Natural killer cell (primary cell): Measurements from ENCODE around the gene TYRO3. TPM values are rescaled to one million over a fixed set of nuclear protein-coding genes. Genes with fewer than 3 reads are reported as not detected.
A peak's percentile ranks its signal among the peaks of the same experiment; 100 is the strongest.
"Not testable (repeated sequence)": the region's sequence is repeated elsewhere in the genome, so short reads cannot be mapped to it uniquely, and the experiment has no call there.

Experiments
- ATAC-seq, 3 donors: fragments of 150-1000 bp in 2 of 3; fragments of 200-7000 bp in 1 of 3; cut with Tn5 transposase; 1 replicate in 1 of 3; 2 replicates in 2 of 3; pipeline ENCODE4 v1.10.0; 2021; ENCODE audit warnings: mild to moderate bottlenecking in 2 of 3, moderate library complexity in 2 of 3
- DNase-seq, 2 donors: peaks; one replicate each; pipeline versions ENCODE4 v3.0.0 to v3.0.0-alpha.2; 2013 to 2021; ENCODE audit warnings: mixed read lengths in 1 of 2
- H3K27ac ChIP-seq: one replicate; pipeline ENCODE4 v1.5.1; 2013; ENCODE audit warnings: mild to moderate bottlenecking, low read length
- H3K27me3 ChIP-seq: one replicate; pipeline ENCODE4 v1.6.1; 2013; ENCODE audit warnings: low read length; ENCODE audit not compliant: control insufficient read depth, insufficient read depth
- H3K36me3 ChIP-seq: one replicate; pipeline ENCODE4 v1.6.1; 2013; ENCODE audit warnings: low read length; ENCODE audit not compliant: control insufficient read depth, insufficient read depth
- H3K4me1 ChIP-seq: one replicate; pipeline ENCODE4 v1.6.1; 2013; ENCODE audit warnings: low read length; ENCODE audit not compliant: control insufficient read depth, insufficient read depth
- H3K4me3 ChIP-seq: one replicate; pipeline ENCODE4 v1.5.1; 2013; ENCODE audit warnings: low read length
- H3K9me3 ChIP-seq: one replicate; pipeline ENCODE4 v1.6.1; 2013; ENCODE audit warnings: low read length; ENCODE audit not compliant: control insufficient read depth, insufficient read depth
- H3K27ac Mint-ChIP-seq, 2 donors: one replicate each; pipeline ENCODE4 v1.8.0; 2022; ENCODE audit warnings: mild to moderate bottlenecking in 2 of 2, mixed read lengths in 2 of 2, moderate library complexity in 1 of 2
- H3K27me3 Mint-ChIP-seq, 2 donors: one replicate each; pipeline ENCODE4 v1.8.0; 2022; ENCODE audit warnings: low read depth in 2 of 2, mixed read lengths in 2 of 2
- H3K36me3 Mint-ChIP-seq: one replicate; pipeline ENCODE4 v1.8.0; 2022; ENCODE audit warnings: mixed read lengths
- H3K4me1 Mint-ChIP-seq, 2 donors: one replicate each; pipeline ENCODE4 v1.8.0; 2022; ENCODE audit warnings: mixed read lengths in 2 of 2
- H3K4me3 Mint-ChIP-seq: one replicate; pipeline ENCODE4 v1.8.0; 2022; ENCODE audit warnings: mild to moderate bottlenecking, moderate library complexity, mixed read lengths
- H3K9me3 Mint-ChIP-seq, 2 donors: one replicate each; pipeline ENCODE4 v1.8.0; 2022; ENCODE audit warnings: mixed read lengths in 2 of 2
- CTCF ChIP-seq: fragments of 200-600 bp; IDR thresholded peaks from one replicate; pipeline ENCODE4 v1.8.0; 2022; ENCODE audit warnings: antibody characterized with exemption
- WGBS: methylation state at CpG from one replicate; pipeline ENCODE4 v1.1.7; 2013; ENCODE audit warnings: missing lambda C conversion rate; ENCODE audit not compliant: insufficient coverage; 5-methylcytosine and 5-hydroxymethylcytosine counted together
- intact Hi-C: fragments of 100-400 bp; cut with micrococcal nuclease; formaldehyde crosslinking; loops from one replicate; pipeline ENCODE4 v1.14.2; 2022
- total RNA-seq, 4 donors: library from RNA; stranded (reverse); fragments of 120-200 nt in 1 of 4; gene quantifications; one replicate each; pipeline versions ENCODE4 v1.2.3 to v1.2.4, GENCODE V29; 2013 to 2022

The TYRO3 gene
- total RNA-seq, 3 donors from 2014 or later (not counting 1 experiment from before 2014, with no cell fraction given), result 0.25 to 0.80 (median 0.36) TPM

DNA sequence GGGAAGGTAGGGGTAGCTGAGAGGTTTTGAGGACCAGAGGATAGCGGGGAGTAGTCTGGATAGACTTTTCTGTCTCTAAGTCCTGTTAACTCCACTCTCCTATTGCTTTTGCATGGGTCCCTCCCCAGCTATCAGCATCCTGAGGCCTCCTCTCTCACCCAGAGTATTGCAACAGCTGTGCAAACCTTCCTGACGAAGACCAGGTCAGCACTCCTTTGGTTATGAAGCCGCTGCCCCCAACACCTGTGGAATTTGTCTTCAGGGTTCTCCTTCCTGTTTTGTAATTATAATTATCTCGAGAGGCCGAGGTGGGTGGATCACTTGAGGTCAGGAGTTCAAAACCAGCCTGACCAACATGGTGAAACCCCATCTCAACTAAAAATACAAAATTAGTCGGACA is 24.8 kb downstream of the TYRO3 start:
- Mint-ChIP-seq H3K4me1 (peaks cover 10% of the 10 kb centered on the region in 2 donors), H3K9me3 (no peaks in the 10 kb centered on the region), H3K27ac (no peak overlapping the region), H3K4me3 (no peak overlapping the region), H3K36me3 (no peaks in the 10 kb centered on the region), H3K27me3 (peaks cover 27 to 29% of the 10 kb centered on the region in 2 donors)
- Histone ChIP-seq H3K4me3 (no peak overlapping the region), H3K4me1 (peaks cover 9% of the 10 kb centered on the region), H3K27ac (no peak overlapping the region), H3K27me3 (peaks cover 16% of the 10 kb centered on the region), H3K9me3 (no peaks in the 10 kb centered on the region), H3K36me3 (no peaks in the 10 kb centered on the region)
- no peak for DNase-seq
- no peak for ATAC-seq
- no peak for TF ChIP-seq CTCF
- intact Hi-C loops, result loop anchor here (10.0 kb wide), 1 partner anchor 119 kb away; no protein-coding TSS in a partner anchor
- WGBS, result 77% methylated on average over 6 of the region's 6 CpGs

DNA sequence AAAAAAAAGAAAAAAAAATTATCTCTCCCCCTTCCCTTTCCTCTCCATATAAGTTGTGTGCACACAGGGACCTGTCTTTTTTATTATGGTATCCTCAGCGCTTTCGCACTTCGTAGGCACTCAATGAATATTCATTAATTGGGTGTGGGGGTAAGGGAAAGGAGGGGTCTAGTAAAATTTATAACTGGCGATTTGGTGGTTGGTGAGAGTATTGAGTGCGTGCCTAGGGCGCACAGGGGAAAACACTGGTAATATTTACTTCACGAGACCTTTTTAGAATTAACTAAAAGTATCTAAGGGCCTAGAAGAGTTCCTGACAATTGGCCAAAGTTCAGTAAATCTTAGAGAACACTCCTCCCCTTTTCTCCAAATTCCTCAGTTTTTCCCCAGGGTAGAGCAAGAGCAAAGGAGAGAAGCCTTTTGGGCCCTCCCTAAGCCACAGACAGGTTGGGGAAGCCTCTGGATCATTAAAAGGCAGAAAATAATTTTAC is 25.7 kb downstream of the TYRO3 start:
- H3K27me3 ChIP-seq, result peaks cover 16% of the 10 kb centered on the region
- DNase-seq, result no peak
- WGBS, result 97% methylated on average over 6 of the region's 7 CpGs
- H3K4me3 Mint-ChIP-seq, result peak overlapping the region; percentile 76
- no peaks in the 10 kb centered on the region for H3K9me3 Mint-ChIP-seq
- intact Hi-C loops, result loop anchor here (10.0 kb wide), 1 partner anchor 120 kb away; no protein-coding TSS in a partner anchor
- no peak for ATAC-seq
- peaks cover 27 to 29% of the 10 kb centered on the region in 2 donors for H3K27me3 Mint-ChIP-seq
- H3K4me3 ChIP-seq, result no peak overlapping the region
- no peaks in the 10 kb centered on the region for H3K36me3 ChIP-seq
- TF ChIP-seq CTCF, result no peak
- peaks cover 9% of the 10 kb centered on the region for H3K4me1 ChIP-seq
- no peaks in the 10 kb centered on the region for H3K36me3 Mint-ChIP-seq
- peaks cover 10% of the 10 kb centered on the region in 2 donors for H3K4me1 Mint-ChIP-seq
- no peak overlapping the region for H3K27ac ChIP-seq
- no peaks in the 10 kb centered on the region for H3K9me3 ChIP-seq
- H3K27ac Mint-ChIP-seq, result no peak overlapping the region

DNA sequence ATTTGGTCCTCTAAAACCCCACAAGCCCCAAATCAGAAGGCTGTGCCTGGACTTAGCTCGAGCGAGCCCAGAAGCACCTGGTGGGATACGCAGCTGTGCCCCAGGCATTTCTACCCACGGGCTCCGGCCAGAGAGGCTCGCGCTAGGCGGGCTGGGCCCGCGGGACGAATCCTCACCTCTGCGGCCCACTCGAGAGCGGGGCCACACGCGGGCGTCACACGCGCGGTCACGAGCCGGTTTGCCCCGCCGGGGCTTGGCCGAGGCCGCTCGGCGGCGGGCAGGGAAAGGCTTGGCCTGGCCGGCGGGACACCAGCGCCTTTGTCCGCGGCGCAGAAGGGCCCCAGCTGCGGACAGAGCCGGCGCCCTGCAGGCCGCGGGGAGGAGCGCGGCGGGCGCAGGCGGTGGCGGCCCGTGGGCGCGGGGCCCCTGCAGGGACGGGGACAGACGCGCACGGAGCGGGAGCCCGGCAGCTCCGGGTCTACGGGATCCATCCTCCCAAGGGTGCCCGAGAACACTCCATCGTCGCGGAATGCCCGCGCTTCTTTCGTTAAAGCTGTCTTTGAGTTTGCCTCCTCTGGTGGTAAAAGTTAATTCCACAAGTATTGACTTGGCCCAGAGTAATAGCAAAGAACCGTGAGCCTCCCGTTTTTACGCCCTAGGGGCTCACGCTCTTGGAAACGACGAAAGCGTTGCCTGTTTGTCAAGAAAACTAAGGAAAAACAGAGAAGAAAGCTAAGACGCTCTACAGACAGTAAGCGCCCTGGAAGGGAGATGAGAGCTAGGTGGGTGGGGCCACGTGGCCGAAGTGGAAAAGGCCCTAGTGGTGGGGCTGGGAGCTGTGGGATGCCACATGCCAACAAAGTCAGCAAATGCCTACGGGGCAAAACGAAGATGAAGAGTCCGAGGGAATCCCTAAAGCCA is 26.4 kb downstream of the TYRO3 start:
- DNase-seq, result peak in 1 of 2 donors; percentile 48
- H3K27me3 Mint-ChIP-seq, result peaks cover 30 to 33% of the 10 kb centered on the region in 2 donors

GRCh38 chr15:41586531-41587282 is 27.7 kb downstream of the TYRO3 start:
- H3K4me1 ChIP-seq, ATAC-seq, H3K9me3 Mint-ChIP-seq, H3K9me3 ChIP-seq, H3K36me3 Mint-ChIP-seq, H3K27ac ChIP-seq, H3K4me3 ChIP-seq, H3K27ac Mint-ChIP-seq, DNase-seq, H3K4me3 Mint-ChIP-seq, H3K36me3 ChIP-seq: not testable (repeated sequence)
- peaks cover 33 to 45% of the 10 kb centered on the region in 2 donors for H3K27me3 Mint-ChIP-seq
- intact Hi-C loops, result loop anchor here (10.0 kb wide), 1 partner anchor 122 kb away; no protein-coding TSS in a partner anchor
- H3K4me1 Mint-ChIP-seq, result peaks cover 10% of the 10 kb centered on the region in 2 donors
- WGBS, result 91% methylated on average over 14 of the region's 14 CpGs
- peaks cover 16% of the 10 kb centered on the region for H3K27me3 ChIP-seq

More for the DNA sequence above, 26.4 kb downstream of the TYRO3 start:
- Mint-ChIP-seq H3K27ac (no peak overlapping the region), H3K4me3 (peak overlapping the region; percentile 76), H3K36me3 (no peaks in the 10 kb centered on the region), H3K4me1 (peaks cover 10% of the 10 kb centered on the region in 2 donors), H3K9me3 (no peaks in the 10 kb centered on the region)
- Histone ChIP-seq H3K9me3 (no peaks in the 10 kb centered on the region), H3K4me1 (peaks cover 9% of the 10 kb centered on the region), H3K4me3 (no peak overlapping the region), H3K27me3 (peaks cover 16% of the 10 kb centered on the region), H3K36me3 (no peaks in the 10 kb centered on the region), H3K27ac (no peak overlapping the region)
- intact Hi-C loops, result loop anchor here (10.0 kb wide), 1 partner anchor 121 kb away; no protein-coding TSS in a partner anchor
- ATAC-seq, result peak in 2 of 3 donors; percentile 54 to 73
- 6% methylated on average over 78 of the region's 78 CpGs for WGBS
- TF ChIP-seq CTCF, result peak; percentile 16

DNA sequence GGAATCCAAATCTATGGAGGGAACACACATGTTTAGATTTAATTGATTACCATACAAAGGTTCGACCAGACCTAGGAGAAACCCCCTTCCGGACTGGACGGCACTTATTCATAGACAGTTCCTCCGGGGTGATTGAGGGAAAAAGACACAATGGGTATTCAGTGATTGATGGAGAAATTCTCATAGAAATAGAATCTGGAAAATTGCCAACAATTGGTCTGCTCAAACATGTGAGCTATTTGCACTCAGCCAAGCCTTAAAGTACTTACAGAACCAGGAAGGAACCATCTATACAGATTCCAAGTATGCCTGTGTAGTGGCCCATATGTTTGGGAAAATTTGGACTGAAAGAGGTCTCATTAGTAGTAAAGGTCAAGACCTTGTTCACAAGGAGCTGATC is 30.0 kb downstream of the TYRO3 start:
- not testable (repeated sequence) for ATAC-seq, H3K9me3 ChIP-seq, H3K9me3 Mint-ChIP-seq, H3K4me3 Mint-ChIP-seq, H3K36me3 Mint-ChIP-seq, H3K36me3 ChIP-seq, H3K27ac ChIP-seq, H3K4me3 ChIP-seq, DNase-seq, H3K4me1 ChIP-seq, H3K27ac Mint-ChIP-seq
- Mint-ChIP-seq H3K4me1 (peaks cover 10% of the 10 kb centered on the region in 2 donors), H3K27me3 (peaks cover 34 to 53% of the 10 kb centered on the region in 2 donors)
- intact Hi-C loops, result loop anchor here (10.0 kb wide), 1 partner anchor 124 kb away; no protein-coding TSS in a partner anchor
- 88% methylated on average over 4 of the region's 4 CpGs for WGBS
- peaks cover 12% of the 10 kb centered on the region for H3K27me3 ChIP-seq
